ENCODE data around the gene CD8A. TPM values are rescaled to one million over a fixed set of nuclear protein-coding genes. Genes with fewer than 3 reads are reported as not detected.
"Not testable (repeated sequence)": the region's sequence is repeated elsewhere in the genome, so short reads cannot be mapped to it uniquely, and the experiment has no call there.

Gene CD8A
- 1 to 10 TPM in 1 of 4 donors, under 1 TPM in 3; 0.49 to 1.9 (median 0.87) TPM for total RNA-seq

GRCh38 chr2:86790676-86791572 is at the start of gene CD8A:
CD8A (minus strand) TSS chr2:86790913; CDS start chr2:86790825, 88 bp downstream.
- no peak within 1 kb of the TSS for H3K4me3 ChIP-seq (ENCODE audit: low read depth, poor library complexity, severe bottlenecking)
- TF ChIP-seq CTCF (IDR thresholded peaks at IDR 0.05) (no peak), POLR2A (IDR thresholded peaks at IDR 0.05) (no peak)
- no peak for DNase-seq (ENCODE audit: low spot score in 2 of 2)
- intact Hi-C loops (cut with DNase I; ENCODE audit: low total_unique reads): no loop called here
- WGBS, 2 donors: 2 to 3% methylated on average over 34 to 54 of the region's 57 CpGs

GRCh38 chr2:86839871-86840548 is 49.3 kb upstream of the CD8A start:
- H3K4me3 ChIP-seq (ENCODE audit: low read depth, poor library complexity, severe bottlenecking); intact Hi-C loops (cut with DNase I; ENCODE audit: low total_unique reads): not testable (repeated sequence)
- 88 to 93% methylated on average over 6 to 8 of the region's 11 CpGs for WGBS, 2 donors
- peak in 1 of 2 donors; percentile 12 for DNase-seq (ENCODE audit: low spot score in 2 of 2)

- WGBS, 2 donors: 100% methylated on average over 7 of the region's 7 CpGs
- intact Hi-C loops (cut with DNase I; ENCODE audit: low total_unique reads); H3K4me3 ChIP-seq (ENCODE audit: low read depth, poor library complexity, severe bottlenecking): not testable (repeated sequence)
- DNase-seq (ENCODE audit: low spot score in 2 of 2): peak in 1 of 2 donors; percentile 75
These were observed 48.7 kb upstream of the CD8A start for GRCh38 chr2:86839455-86839854.

GRCh38 chr2:86837714-86838113 is 47.0 kb upstream of the CD8A start:
- H3K4me3 ChIP-seq (ENCODE audit: low read depth, poor library complexity, severe bottlenecking); intact Hi-C loops (cut with DNase I; ENCODE audit: low total_unique reads): not testable (repeated sequence)
- WGBS, 2 donors: 49 to 57% methylated on average over 5 to 7 of the region's 7 CpGs
- DNase-seq (ENCODE audit: low spot score in 2 of 2): peak in 1 of 2 donors; percentile 77

- WGBS, 2 donors: 21 to 22% methylated on average over 13 to 14 of the region's 19 CpGs
- H3K4me3 ChIP-seq (ENCODE audit: low read depth, poor library complexity, severe bottlenecking); intact Hi-C loops (cut with DNase I; ENCODE audit: low total_unique reads): not testable (repeated sequence)
- peak; percentile 86 to 92 for DNase-seq (ENCODE audit: low spot score in 2 of 2)
These were observed 46.4 kb upstream of the CD8A start for GRCh38 chr2:86836915-86837695.

- H3K4me3 ChIP-seq (ENCODE audit: low read depth, poor library complexity, severe bottlenecking); intact Hi-C loops (cut with DNase I; ENCODE audit: low total_unique reads); DNase-seq (ENCODE audit: low spot score in 2 of 2): not testable (repeated sequence)
- WGBS, 2 donors: 75% methylated on average over 4 of the region's 4 CpGs; no CpG with 5 or more reads in 1 of the 2 donors
These were observed 44.8 kb upstream of the CD8A start for GRCh38 chr2:86835548-86835889.

- intact Hi-C loops (cut with DNase I; ENCODE audit: low total_unique reads): no loop called here
- 84 to 85% methylated on average over 10 of the region's 10 CpGs for WGBS, 2 donors
- no peak overlapping the region for H3K4me3 ChIP-seq (ENCODE audit: low read depth, poor library complexity, severe bottlenecking)
- DNase-seq (ENCODE audit: low spot score in 2 of 2): no peak
- TF ChIP-seq POLR2A (IDR thresholded peaks at IDR 0.05) (no peak), CTCF (IDR thresholded peaks at IDR 0.05) (no peak)
These were observed 42.6 kb upstream of the CD8A start for GRCh38 chr2:86833315-86833714.
